HG03045 (cell line): Measurements from ENCODE around the gene CFAP210.
A peak's percentile ranks its signal among the peaks of the same experiment; 100 is the strongest.

Source experiments
- ATAC-seq: cut with Tn5 transposase; IDR thresholded peaks from one replicate; pipeline ENCODE4 v1.9.1; 2021; ENCODE audit warnings: mild to moderate bottlenecking, moderate library complexity; ENCODE audit not compliant: unreplicated experiment

The CFAP210 gene, protein sequence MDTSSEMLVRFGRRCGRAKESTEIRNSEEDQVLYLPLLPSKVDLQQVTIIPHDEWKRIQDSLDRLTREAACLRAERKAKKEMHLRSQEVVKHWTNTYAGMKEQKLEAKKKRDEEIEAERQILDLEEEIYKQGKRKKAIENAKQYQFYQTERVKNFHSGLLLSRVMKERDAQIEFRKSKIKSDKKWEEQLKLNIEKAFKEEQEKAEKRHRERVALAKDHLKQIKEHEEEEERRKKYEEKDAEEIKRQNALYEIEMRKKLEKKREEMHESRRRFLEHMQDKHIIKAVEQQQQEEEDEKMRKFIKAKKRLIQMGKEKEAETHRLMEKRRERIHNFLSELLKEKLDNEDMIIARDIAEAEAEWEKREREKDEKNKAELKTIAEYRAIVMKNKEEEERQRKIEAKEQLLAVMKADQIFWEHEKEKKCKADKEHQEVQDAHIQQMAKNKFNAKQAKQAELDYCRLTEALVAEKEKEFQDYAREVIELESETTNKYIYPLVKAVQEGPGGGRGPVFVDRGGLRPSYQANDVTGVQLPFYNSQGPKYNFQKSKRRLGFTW

GRCh38 chr2:169694113-169694893 is at the start of gene CFAP210, which contains the start of gene PHOSPHO2:
Gene CFAP210, minus strand, starts transcription at chr2:169694405. Its CDS starts 78 bp downstream, at chr2:169694327.
Gene PHOSPHO2, plus strand, starts transcription at chr2:169694469. Its CDS starts 6,503 bp downstream, at chr2:169700972.
- peak; percentile 100 for ATAC-seq

DNA sequence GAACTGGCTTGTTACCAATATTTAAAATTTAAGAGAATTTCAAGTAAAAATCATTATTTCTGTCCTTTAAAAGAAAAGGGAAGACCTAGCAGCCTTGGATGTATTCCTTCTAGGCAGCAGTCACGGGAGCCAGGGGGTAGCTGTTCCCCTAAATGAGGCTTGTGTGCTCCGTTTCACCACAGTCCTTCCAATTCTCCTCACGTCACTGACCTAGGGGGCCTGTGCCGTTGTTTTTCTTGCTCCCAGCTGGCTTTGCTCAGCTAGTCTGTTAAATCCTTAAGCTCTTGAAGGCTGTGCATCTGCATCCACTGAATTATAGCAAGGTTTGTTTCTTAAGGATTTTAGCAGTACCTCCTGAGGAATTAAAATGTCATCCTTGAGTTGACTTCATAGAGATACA is 49.3 kb upstream of the CFAP210 start:
- ATAC-seq = no peak

DNA sequence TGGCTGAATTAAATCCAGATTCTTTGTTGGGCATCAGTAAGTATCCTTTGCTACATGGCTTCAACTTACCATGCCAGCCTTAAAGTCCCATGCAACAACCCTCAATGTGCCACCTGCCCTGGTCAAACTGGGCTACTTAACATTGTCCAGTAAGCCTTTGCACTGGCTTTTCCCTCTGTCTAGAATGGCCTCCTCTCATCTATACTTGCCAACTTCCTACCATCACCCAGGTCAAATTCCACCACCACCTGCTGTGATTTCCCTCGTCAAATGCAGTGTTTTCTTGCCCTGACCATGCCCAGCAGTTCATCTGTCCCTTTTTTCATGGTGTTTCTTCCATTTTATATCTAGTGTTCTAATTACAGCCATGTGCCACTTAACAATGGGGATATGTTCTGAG is 45.1 kb upstream of the CFAP210 start:
- no peak for ATAC-seq

DNA sequence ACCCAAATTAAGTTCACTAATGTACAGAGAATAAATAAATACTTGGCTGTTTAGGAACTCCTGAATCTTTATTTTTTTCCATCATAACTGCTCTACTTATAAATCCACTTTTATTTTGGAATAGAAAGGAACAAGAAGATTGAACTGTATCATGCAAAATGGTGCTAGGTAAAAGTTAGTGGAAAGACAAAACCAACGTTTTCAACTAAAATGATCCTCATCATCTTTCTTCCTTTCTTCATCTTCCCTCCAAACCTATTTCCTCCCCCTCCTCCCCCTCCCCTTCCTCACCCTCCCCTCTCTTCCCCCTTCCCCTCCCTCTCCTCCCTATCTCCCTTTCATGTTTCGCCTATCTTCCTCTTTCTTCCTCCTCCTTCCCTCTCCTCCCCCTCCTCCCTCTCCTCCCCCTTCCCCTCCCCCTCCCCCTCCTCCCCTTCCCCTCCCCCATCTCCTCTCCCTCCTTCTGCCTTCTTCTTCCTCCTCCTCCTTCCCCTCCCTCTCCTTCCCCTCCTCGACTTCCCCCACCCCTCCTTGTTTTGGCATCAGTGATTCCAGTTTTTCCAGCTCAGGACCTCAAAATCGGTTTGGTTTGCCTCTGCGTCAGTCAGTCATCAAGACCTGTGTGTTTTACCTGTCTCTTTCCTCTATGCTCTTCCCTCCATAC is 44.5 kb upstream of the CFAP210 start:
- ATAC-seq = no peak

GRCh38 chr2:169736902-169737301 is 42.7 kb upstream of the CFAP210 start:
- no peak for ATAC-seq

GRCh38 chr2:169735623-169736022 is 41.4 kb upstream of the CFAP210 start:
- no peak for ATAC-seq

DNA sequence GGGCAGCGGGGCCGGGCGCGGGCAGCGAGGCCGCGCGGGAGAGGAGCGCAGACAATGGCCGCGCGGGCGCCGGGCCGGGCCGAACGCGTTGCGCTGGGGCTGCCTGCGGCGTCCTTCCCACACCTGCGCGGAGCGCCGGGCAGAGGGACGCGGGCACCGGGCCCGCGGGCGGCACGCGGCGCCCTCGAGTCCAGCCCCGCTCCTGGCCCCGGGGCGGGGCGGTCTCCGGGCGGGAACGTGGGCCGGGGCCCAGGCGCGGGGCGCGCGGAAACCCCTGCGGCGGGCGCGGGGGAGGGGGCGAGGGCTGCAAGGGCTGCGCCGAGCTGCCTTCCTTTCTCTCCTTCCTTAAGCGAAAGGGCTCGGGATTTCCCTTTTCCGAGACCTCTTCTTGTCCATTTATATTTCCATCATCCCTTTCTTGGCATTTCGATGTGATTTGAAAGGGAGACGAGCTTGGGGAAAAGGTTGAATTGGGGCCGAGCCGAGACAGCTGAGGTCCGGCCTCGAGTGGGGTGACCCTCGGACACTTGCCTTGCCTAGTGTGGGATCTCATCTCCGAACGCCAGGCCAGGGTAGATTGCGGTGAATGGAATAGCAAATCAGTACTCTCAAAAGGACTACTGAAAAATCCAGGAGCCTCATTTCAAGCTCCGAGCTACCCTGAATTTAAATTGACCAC is 40.1 kb upstream of the CFAP210 start:
- ATAC-seq = peak; percentile 47

DNA sequence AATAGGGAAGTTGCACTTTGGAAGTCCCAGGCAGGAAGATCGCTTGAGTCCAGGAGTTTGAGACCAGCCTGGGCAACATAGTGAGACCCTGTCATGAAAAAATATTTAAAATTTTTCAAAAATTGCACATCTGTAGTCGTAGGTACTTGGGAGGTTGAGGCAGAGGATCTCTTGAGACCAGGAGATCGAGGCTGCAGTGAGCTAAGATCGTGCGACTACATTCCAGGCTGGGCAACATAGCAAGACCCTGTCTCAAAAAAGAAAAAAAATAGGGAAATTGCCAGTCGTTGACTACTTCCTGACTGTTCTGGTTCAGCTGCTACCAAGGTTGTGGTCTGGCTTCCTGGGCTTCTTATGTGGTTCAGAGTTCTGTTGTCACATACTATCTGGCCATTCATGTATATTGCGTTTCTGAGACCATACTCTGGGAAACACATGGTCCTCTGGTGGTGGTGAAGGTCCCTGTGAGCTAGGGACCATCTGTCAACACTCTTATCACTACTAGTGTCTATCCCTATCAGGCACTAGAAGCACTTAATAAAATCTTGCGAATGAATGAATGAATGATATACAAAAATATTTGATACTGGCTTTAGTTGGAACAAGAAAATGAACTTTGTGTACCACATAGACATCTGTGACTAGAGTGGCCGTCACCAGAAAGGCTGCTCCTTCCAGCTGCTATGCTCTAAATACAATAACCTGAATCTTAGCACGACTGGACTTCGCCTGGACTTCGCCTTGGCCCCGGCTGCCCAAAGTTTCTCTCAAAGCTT is 38.6 kb upstream of the CFAP210 start:
- no peak for ATAC-seq

- no peak for ATAC-seq
These were observed 37.9 kb upstream of the CFAP210 start for GRCh38 chr2:169732075-169732474.

DNA sequence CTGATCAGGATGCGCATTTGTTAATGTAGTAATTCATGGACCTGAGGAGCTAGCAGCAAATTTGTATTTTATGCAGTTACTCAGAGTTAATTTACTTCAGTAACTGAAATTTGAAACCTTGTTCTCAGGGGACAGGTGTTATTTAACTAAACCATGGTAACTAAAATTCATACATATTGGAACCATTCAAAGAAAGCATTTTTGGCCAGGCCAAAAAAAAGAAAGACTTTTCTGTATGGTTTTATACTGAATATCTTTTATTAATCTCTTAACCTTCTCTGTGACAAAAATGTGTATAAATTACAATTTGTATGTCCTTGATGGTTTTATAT is 35.0 kb upstream of the CFAP210 start:
- ATAC-seq = no peak

GRCh38 chr2:169727065-169727464 is 32.9 kb upstream of the CFAP210 start:
- ATAC-seq = no peak

DNA sequence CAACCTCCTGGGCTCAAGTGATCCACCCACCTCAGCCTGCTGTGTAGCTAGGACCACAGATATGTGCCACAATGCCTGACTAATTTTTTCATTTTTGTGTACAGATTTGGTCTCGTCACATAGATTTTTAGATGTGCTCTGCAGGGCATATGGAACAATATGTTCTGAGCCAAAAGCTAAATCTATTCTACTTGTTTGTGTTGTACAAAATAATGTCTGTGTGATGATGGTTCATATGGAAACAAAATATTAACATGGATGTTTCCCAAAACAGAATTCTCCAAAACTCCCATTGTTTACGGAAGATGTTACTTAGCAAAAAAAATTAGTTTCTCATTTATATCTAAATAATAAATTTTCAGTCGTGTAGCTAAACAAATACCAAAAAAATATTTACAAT is 26.8 kb upstream of the CFAP210 start:
- no peak for ATAC-seq

GRCh38 chr2:169718930-169719504 is 24.8 kb upstream of the CFAP210 start:
- no peak for ATAC-seq

GRCh38 chr2:169717691-169718063 is 23.5 kb upstream of the CFAP210 start:
- no peak for ATAC-seq

DNA sequence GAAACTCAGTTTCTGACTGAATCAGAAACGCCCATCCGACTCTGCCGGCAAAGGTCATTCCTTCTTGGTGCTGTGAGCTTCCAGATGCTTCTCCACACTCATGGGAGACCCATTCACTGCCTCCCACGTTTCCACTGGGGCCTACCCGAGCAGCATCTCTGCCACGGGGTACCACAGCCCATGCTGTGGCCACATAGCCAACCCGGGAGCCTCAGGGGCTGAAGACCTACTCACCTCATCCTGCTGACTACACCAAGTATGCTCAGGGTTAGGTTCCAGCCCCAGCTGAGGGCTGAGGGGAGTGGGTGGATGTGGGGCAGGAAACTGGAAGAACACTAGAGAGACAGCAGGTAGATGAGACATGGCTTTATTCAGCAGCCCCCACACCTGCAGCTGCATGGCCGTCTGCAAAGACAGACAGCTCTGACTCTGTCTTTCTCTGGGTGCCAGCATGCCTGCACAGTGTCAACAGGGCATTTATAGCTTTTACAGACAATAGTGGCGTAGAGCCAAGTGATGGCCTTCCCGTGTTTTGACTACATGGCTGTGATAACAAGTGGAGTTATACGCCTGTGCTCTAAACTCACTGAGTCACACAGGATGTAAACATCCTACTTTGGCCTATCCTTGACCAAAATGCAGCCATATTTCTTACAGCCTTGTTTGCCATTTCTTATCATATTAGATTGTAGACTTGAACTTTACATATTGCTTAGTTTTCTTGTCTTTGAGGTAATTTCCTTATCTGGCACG is 22.9 kb upstream of the CFAP210 start:
- ATAC-seq = no peak

DNA sequence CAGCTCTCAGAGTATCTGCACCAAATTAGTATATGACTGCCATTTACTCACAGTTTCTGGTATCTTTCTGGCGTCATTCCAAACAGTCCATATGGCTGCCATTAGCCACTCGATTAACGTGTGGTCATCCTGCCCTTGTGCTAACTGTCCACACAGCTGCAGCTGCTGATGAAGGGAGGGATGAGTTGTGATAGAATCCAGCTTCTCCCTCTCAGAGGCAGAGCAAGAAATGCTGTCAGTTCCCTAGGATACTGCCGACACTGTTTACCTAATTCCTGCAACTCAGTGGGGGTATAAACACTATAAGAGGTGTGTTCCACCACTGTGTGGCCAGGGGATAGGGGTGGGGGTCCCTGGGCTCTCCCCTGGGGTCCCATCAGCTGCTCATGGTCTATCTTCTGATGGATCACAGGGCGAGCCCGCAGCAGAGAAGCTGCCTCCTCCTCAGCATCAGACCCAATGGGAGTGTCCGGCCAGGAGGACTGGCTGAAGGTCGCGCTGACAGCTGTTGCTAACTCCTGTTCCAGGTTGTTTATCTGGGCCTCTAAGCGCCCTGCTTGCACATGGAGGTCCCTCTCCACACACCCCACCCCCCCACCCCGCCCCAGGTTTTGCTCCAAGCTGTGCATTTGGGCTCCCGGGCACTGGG is 22.2 kb upstream of the CFAP210 start:
- ATAC-seq = no peak

DNA sequence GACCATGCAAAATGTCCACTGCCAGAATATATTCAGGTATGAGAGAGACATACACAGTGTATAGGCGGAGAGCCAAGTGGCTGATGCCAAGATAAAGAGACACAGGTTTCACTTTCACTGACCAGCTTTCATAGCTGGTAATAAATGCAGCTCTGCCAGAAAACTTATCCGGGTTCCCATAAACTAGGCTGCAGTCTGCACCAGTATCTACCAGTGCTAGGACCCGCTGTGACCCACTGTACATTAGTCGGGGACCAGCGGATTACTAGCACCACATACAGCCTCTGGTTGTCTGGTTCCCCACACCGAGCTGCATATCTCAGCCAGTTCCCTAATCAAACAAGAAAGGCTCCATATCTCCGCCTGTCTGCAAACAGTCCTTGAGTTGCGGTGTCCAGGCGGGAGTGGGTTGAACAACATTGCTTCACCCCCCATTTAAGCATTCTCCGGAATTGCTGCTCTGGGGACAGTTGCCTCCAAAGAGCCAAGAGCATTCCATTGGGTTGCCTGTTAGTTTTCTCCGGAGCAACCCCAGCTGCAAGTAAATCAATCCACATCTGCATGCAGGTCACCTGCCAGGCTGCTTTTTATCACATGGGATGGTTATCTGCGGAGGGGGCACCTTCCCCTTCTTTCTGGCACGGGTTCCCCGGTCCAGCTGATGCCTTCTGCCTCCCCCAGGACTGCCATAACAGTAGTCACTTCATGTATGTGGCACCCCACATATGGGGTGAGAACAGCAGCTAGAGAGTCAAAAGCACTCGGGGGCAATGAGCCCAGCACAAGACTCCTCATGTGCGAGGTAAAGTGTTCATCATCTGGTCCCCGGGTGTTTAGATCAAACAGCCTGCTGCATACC is 21.4 kb upstream of the CFAP210 start:
- no peak for ATAC-seq

DNA sequence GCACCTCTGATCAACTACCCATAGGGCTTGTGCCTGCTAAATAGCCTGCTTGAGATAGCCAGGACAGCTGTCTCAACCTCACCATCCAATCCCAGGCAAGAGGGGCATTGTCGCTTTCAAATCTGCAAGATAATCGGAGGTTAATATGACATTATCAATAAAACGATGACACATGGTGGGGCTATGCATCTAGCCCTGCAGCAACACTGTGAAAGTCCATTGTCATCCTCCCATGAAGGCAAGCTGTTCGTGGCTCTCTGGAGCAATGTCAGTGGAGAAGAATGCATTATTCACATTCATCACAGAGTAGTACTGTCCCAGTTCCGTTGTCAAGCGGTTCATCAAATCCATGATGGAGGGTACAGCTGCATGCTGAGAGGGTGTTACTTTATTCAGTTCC is 20.5 kb upstream of the CFAP210 start:
- ATAC-seq = no peak
